HepG2 (cell line): ENCODE measurements around the gene CIB2. TPM values are rescaled to one million over a fixed set of nuclear protein-coding genes. Genes with fewer than 3 reads are reported as not detected.

Experiments
- ATAC-seq: fragments of 200-7000 bp; cut with Tn5 transposase; 3 replicates; pipeline ENCODE4 v1.9.1; 2020; ENCODE audit warnings: mild to moderate bottlenecking, moderate library complexity
- BruUV-seq: library from RNA; stranded (reverse); fragments of 400-500 nt; replicated peaks from 2 replicates; lab custom pipeline; 2021; lab: Mats Ljungman, UMichigan
- CTCF ChIA-PET: fragments of 300-600 bp; formaldehyde crosslinking; extraction: SDS; loops from one replicate; lab custom pipeline; 2021; ENCODE audit warnings: low total read pairs, inconsistent platforms, low intra/inter-chr PET ratio; lab: Yijun Ruan, JAX
- POLR2A ChIA-PET: fragments of 350-600 bp; sonication (Branson Sonifier 250); formaldehyde crosslinking; loops from one replicate; lab custom pipeline; 2020; ENCODE audit warnings: antibody characterized with exemption, inconsistent platforms; lab: Yijun Ruan, JAX
- DNase-seq: peaks from one replicate; pipeline ENCODE4 v3.0.0-alpha.2; 2015; ENCODE audit warnings: low spot score
- FAIRE-seq: peaks from 3 replicates; lab custom pipeline; 2011; peaks lifted over from hg19 to GRCh38; lab: Jason Lieb, UNC
- H2AFZ ChIP-seq: one replicate; pipeline ENCODE4 v1.6.1; 2011; ENCODE audit warnings: low read length, inconsistent platforms
- H3K27ac ChIP-seq: fragments of 300-600 bp; 3 replicates; pipeline ENCODE4 v1.8.0; 2011; ENCODE audit warnings: mixed run types, mild to moderate bottlenecking, mixed read lengths, low read length, inconsistent platforms; ENCODE audit not compliant: insufficient read depth; ENCODE audit errors: extremely low read length
- H3K27me3 ChIP-seq, 2 experiments: fragments of 200-600 bp in 1 of 2; 2 replicates in 1 of 2; 3 replicates in 1 of 2; pipeline versions ENCODE4 v1.6.0 to v1.8.0; 2011; ENCODE audit warnings: low read length in 2 of 2, mild to moderate bottlenecking in 2 of 2, moderate library complexity in 2 of 2, inconsistent platforms in 1 of 2; ENCODE audit not compliant: insufficient read depth in 2 of 2, control insufficient read depth in 1 of 2
- H3K36me3 ChIP-seq, 2 experiments: fragments of 200-600 bp in 1 of 2; replicated peaks in 1 of 2; 2 replicates in 1 of 2; 3 replicates in 1 of 2; pipeline versions ENCODE4 v1.5.1 to v1.8.0; 2011; ENCODE audit warnings: low read length in 2 of 2, inconsistent platforms in 1 of 2; ENCODE audit not compliant: insufficient read depth in 2 of 2, control insufficient read depth in 1 of 2
- H3K4me1 ChIP-seq: 2 replicates; pipeline ENCODE4 v1.5.1; 2012; ENCODE audit warnings: low read length, inconsistent platforms; ENCODE audit not compliant: insufficient read depth
- H3K4me2 ChIP-seq: 2 replicates; pipeline ENCODE4 v1.6.0; 2011; ENCODE audit warnings: low read depth, low read length, inconsistent platforms
- H3K4me3 ChIP-seq, 3 experiments: fragments of 200-600 bp in 1 of 3; sonication (generic), shearing (Covaris generic) in 1 of 3; replicated peaks in 1 of 3; 2 replicates each; pipeline ENCODE4 v1.5.1; 2011 to 2016; ENCODE audit warnings: low read length in 3 of 3, inconsistent platforms in 2 of 3, low read depth in 2 of 3, mild to moderate bottlenecking in 2 of 3, control low read depth in 1 of 3, mixed read lengths in 1 of 3; ENCODE audit not compliant: insufficient read depth in 1 of 3
- H3K79me2 ChIP-seq: one replicate; pipeline ENCODE4 v1.6.1; 2011; ENCODE audit warnings: low read length, inconsistent platforms; ENCODE audit not compliant: insufficient read depth
- H3K9ac ChIP-seq: 2 replicates; pipeline ENCODE4 v1.6.0; 2011; ENCODE audit warnings: mild to moderate bottlenecking, low read depth, low read length, inconsistent platforms; ENCODE audit not compliant: insufficient read depth
- H3K9me3 ChIP-seq: 2 replicates; pipeline ENCODE4 v1.5.1; 2012; ENCODE audit warnings: mild to moderate bottlenecking, low read length
- H4K20me1 ChIP-seq: 2 replicates; pipeline ENCODE4 v1.6.0; 2011; ENCODE audit warnings: inconsistent platforms, mild to moderate bottlenecking, low read length, moderate library complexity; ENCODE audit not compliant: insufficient read depth
- RBAK ChIP-seq: sonication (generic); formaldehyde crosslinking; IDR thresholded peaks from 2 replicates; pipeline ENCODE4 v1.5.1; 2020; ENCODE audit warnings: mild to moderate bottlenecking, missing genetic modification reagents
- STAG1 ChIP-seq: sonication (generic); formaldehyde crosslinking; IDR thresholded peaks from 2 replicates; pipeline ENCODE4 v1.4.0; 2020; ENCODE audit warnings: missing genetic modification reagents
- TEF ChIP-seq: sonication (generic); formaldehyde crosslinking; IDR thresholded peaks from 2 replicates; pipeline ENCODE4 v1.5.0; 2020; ENCODE audit warnings: missing genetic modification reagents
- ZNF609 ChIP-seq: sonication (generic); formaldehyde crosslinking; IDR thresholded peaks from 2 replicates; pipeline ENCODE4 v1.4.0; 2020; ENCODE audit warnings: mild to moderate bottlenecking, missing genetic modification reagents, borderline replicate concordance
- WGBS: methylation state at CpG from one replicate; pipeline ENCODE4 v1.1.6; 2017; ENCODE audit warnings: low lambda C conversion rate; 5-methylcytosine and 5-hydroxymethylcytosine counted together
- in situ Hi-C: cut with HindIII; loops from 2 replicates; pipeline ENCODE4 v1.10.0; 2017; ENCODE audit warnings: low pct_unique_long_range_greater_than_20kb; ENCODE audit not compliant: extremely low pct_ligation_motif_present
- intact Hi-C: fragments of 100-400 bp; cut with micrococcal nuclease; formaldehyde crosslinking; loops from one replicate; pipeline ENCODE4 v1.10.0; 2022; ENCODE audit not compliant: unreplicated experiment
- polyA plus RNA-seq, 8 experiments: library from polyadenylated mRNA; depleted of rRNA in 3 of 8; stranded (reverse) in 7 of 8; unstranded in 1 of 8; fragments of >200 nt; fragmentation: Illumina TruSeq in 4 of 8; extraction: Trizol in 4 of 8; gene quantifications; 2 replicates each; pipeline versions ENCODE4 v1.2.1 to v1.2.3, GENCODE V29; 2011 to 2016; ENCODE audit warnings: low read depth in 4 of 8, missing spikeins in 1 of 8, mixed read lengths in 1 of 8; ENCODE audit not compliant: insufficient read depth in 1 of 8
- total RNA-seq, 5 experiments: library from RNA; depleted of rRNA; stranded (reverse); fragments of >200 nt; fragmentation: Illumina TruSeq; extraction: Trizol; gene quantifications; 2 replicates each; pipeline ENCODE4 v1.2.3, GENCODE V29; 2016; ENCODE audit warnings: low read depth in 1 of 5

The CIB2 gene
- total and polyA plus RNA-seq, 2 of the 13 experiments (the other 11 are each of a cell fraction or from before 2014, with no cell fraction given), result 1.4 to 1.5 TPM

GRCh38 chr15:78107471-78107870 is 23.8 kb downstream of the CIB2 start:
- in situ Hi-C loops (loop anchor here (5.0 kb wide), 1 partner anchor 105 kb away; no protein-coding TSS in a partner anchor), intact Hi-C loops (no loop called here)
- 71% methylated on average over 4 of the region's 8 CpGs for WGBS
- no peak for ATAC-seq
- ChIA-PET CTCF (interaction anchor here (0.9 to 2.6 kb wide), 6 partner anchors 31 to 148 kb away, joined by 3 to 29 read pairs (median 12); no protein-coding TSS in a partner anchor), POLR2A (no interaction called here)
- TF ChIP-seq RBAK (no peak), TEF (CRISPR knock-in tag) (no peak), STAG1 (CRISPR knock-in tag) (no peak), ZNF609 (CRISPR knock-in tag) (no peak)
- H3K4me1 ChIP-seq, result peaks cover 31% of the 10 kb centered on the region
- no peaks in the 10 kb centered on the region for H3K79me2 ChIP-seq
- no peaks in the 10 kb centered on the region for H3K9me3 ChIP-seq
- FAIRE-seq, result no peak
- H3K9ac ChIP-seq, result no peak overlapping the region
- H4K20me1 ChIP-seq, result no peaks in the 10 kb centered on the region
- H2AFZ ChIP-seq, result no peak overlapping the region
- H3K36me3 ChIP-seq, result no peaks in the 10 kb centered on the region
- no peak for DNase-seq
- peaks cover 0 to 4% of the 10 kb centered on the region in 2 experiments; a peak in 1 of 5 replicates for H3K27me3 ChIP-seq
- H3K27ac ChIP-seq, result no peak overlapping the region
- H3K4me3 ChIP-seq, result no peak overlapping the region
- no peak overlapping the region for H3K4me2 ChIP-seq
- BruUV-seq, result no TSS peak
